Aorta (tissue), 5 donors: Measurements from ENCODE around the gene CCNYL1. TPM values are rescaled to one million over a fixed set of nuclear protein-coding genes. Genes with fewer than 3 reads are reported as not detected.
"Not testable (repeated sequence)": the region's sequence is repeated elsewhere in the genome, so short reads cannot be mapped to it uniquely, and the experiment has no call there.

Source experiments
- ATAC-seq: fragments of 200-7000 bp; cut with Tn5 transposase; one replicate; pipeline ENCODE4 v1.9.1; 2022; ENCODE audit warnings: moderate library complexity; ENCODE audit not compliant: low FRiP score
- DNase-seq, 2 donors: peaks; one replicate each; pipeline ENCODE4 v3.0.0-alpha.2; 2020
- H3K27ac ChIP-seq, 2 donors: one replicate each; pipeline ENCODE4 v1.5.1; 2013; ENCODE audit warnings: low read length in 2 of 2, mild to moderate bottlenecking in 2 of 2, moderate library complexity in 2 of 2, control low read depth in 1 of 2, inconsistent platforms in 1 of 2, low read depth in 1 of 2
- H3K27me3 ChIP-seq, 2 donors: one replicate each; pipeline ENCODE4 v1.6.1; 2013; ENCODE audit warnings: control low read depth in 1 of 2, low read length in 1 of 2, mild to moderate bottlenecking in 1 of 2, moderate library complexity in 1 of 2; ENCODE audit not compliant: insufficient read depth in 2 of 2, control insufficient read depth in 1 of 2
- H3K36me3 ChIP-seq, 2 donors: one replicate each; pipeline ENCODE4 v1.6.1; 2013; ENCODE audit warnings: control low read depth in 1 of 2, low read length in 1 of 2, mild to moderate bottlenecking in 1 of 2; ENCODE audit not compliant: insufficient read depth in 2 of 2, control insufficient read depth in 1 of 2
- H3K4me1 ChIP-seq, 2 donors: one replicate each; pipeline ENCODE4 v1.6.1; 2013; ENCODE audit warnings: low read length in 2 of 2, control low read depth in 1 of 2, mild to moderate bottlenecking in 1 of 2, moderate library complexity in 1 of 2; ENCODE audit not compliant: insufficient read depth in 2 of 2, control insufficient read depth in 1 of 2
- H3K4me3 ChIP-seq, 2 donors: one replicate each; pipeline ENCODE4 v1.5.1; 2013; ENCODE audit warnings: low read length in 2 of 2, control low read depth in 1 of 2, mild to moderate bottlenecking in 1 of 2
- H3K9me3 ChIP-seq: one replicate; pipeline ENCODE4 v1.6.1; 2013; ENCODE audit warnings: mild to moderate bottlenecking, low read length; ENCODE audit not compliant: control insufficient read depth
- WGBS, 2 donors: extraction: QIAGEN DNeasy Blood & Tissue Kit; methylation state at CpG; one replicate each; pipeline ENCODE4 v1.1.7; 2013; 5-methylcytosine and 5-hydroxymethylcytosine counted together
- intact Hi-C, 2 donors: fragments of 100-400 bp; cut with DNase I; formaldehyde crosslinking; loops; one replicate each; pipeline versions ENCODE4 v1.14.2 to v1.15.0; 2022
- polyA plus RNA-seq, 2 donors: library from polyadenylated mRNA; stranded (reverse); fragments of 200-250 nt; gene quantifications; one replicate each; pipeline ENCODE4 v1.2.3, GENCODE V29; 2013
- total RNA-seq, 2 donors: library from RNA; stranded (reverse); fragmentation: NEBNext Ultra II Directional; extraction: Animal tissue kit (Norgen Biotek cat#: 25700); gene quantifications; one replicate each; pipeline ENCODE4 v1.2.1, GENCODE V29; 2021
- donor health status: healthy with polysubstance abuse.
- donor health status: Bipolar disorder and iron deficiency.
- donor health status: DM: no; HTN: no; CAD: no.
- donor health status: DM: no; HTN: no; CAD: no.
- donor health status: DM: yes; HTN: yes; CAD: no.

Gene CCNYL1
- total and polyA plus RNA-seq, 4 donors: 10.0 to 37.1 (median 20.9) TPM

- Histone ChIP-seq H3K9me3 (no peaks in the 10 kb centered on the region), H3K27me3 (no peaks in the 10 kb centered on the region), H3K27ac (no peak overlapping the region), H3K36me3 (no peaks in the 10 kb centered on the region), H3K4me3 (no peak overlapping the region), H3K4me1 (no peaks in the 10 kb centered on the region)
- intact Hi-C loops: no loop called here
- WGBS, 2 donors: 53 to 56% methylated on average over 4 of the region's 4 CpGs
- no peak for ATAC-seq
- no peak for DNase-seq
These were observed 17.7 kb upstream of the CCNYL1 start for GRCh38 chr2:207693641-207694249.

DNA sequence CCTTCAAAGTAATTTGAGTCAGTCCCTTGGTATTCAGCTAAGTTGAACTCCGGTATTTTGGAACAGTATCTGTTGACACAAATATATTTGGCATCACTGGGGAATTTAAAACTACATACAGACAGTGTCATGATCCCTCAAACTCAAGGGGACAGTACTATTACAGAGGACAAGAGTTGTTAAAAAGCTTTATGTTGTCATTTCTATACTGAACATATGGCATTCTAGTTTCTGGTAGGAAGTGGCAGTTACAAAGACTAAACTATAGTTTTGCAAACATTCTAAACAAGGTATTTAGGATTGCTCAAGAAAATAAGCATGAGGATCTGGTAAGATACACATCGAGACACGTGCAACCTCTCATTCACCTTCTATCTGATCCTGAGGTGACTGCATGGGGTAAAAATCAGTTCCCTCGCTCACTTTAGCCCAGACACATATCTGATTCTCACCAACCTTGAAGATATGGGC lies 16.6 kb upstream of the CCNYL1 start:
- no peaks in the 10 kb centered on the region for H3K9me3 ChIP-seq
- DNase-seq: no peak
- H3K27me3 ChIP-seq: no peaks in the 10 kb centered on the region
- H3K4me3 ChIP-seq: no peak overlapping the region
- WGBS, 2 donors: 31 to 32% methylated on average over 4 of the region's 4 CpGs
- no peak for ATAC-seq
- H3K27ac ChIP-seq: no peak overlapping the region
- no peaks in the 10 kb centered on the region for H3K4me1 ChIP-seq
- no peaks in the 10 kb centered on the region for H3K36me3 ChIP-seq
- intact Hi-C loops: no loop called here

DNA sequence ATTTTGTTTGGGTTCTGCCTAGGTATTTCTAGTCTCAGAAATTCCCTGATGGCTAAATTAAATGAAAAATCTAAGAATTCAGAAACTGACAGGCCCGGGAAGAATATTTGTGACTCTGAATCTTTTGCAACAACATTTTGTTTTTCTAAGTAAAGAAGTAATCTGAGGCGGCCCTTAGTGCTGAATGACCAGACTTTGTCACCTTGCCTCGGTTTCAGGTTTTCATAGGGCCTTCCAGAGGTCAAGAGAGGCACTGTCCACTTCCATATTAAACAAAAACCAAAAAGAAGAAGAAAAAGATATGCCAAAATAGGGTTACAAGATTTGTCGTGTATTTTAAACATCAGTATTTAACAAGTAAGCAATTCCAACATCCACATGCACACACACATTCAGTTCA lies 16.1 kb upstream of the CCNYL1 start:
- ATAC-seq (no peak), DNase-seq (no peak)
- 44 to 45% methylated on average over 4 of the region's 4 CpGs for WGBS, 2 donors
- Histone ChIP-seq H3K4me1 (no peaks in the 10 kb centered on the region), H3K4me3 (no peak overlapping the region), H3K27me3 (no peaks in the 10 kb centered on the region), H3K36me3 (no peaks in the 10 kb centered on the region), H3K9me3 (no peaks in the 10 kb centered on the region), H3K27ac (no peak overlapping the region)
- intact Hi-C loops: no loop called here

DNA sequence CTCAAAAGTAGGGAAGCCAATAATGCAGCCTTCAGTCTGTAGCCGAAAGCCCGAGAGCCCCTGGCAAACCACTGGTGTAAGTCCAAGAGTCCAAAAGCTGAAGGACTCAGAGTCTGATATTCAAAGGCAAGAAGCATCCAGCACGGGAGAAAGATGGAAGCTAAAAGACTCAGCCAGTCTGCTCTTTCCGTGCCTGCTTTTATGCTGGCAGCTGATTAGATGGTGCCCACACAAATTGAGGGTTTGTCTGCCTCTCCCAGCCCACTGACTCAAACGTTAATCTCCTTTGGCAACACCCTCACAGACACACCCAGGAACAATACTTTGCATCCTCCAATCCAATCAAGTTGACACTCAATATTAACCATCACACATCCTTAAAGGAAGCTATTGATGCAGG lies 14.5 kb upstream of the CCNYL1 start:
- intact Hi-C loops, DNase-seq, H3K36me3 ChIP-seq, H3K27ac ChIP-seq, H3K4me3 ChIP-seq, ATAC-seq, H3K9me3 ChIP-seq, H3K4me1 ChIP-seq, H3K27me3 ChIP-seq: not testable (repeated sequence)
- WGBS, 2 donors: 75 to 77% methylated on average over 5 of the region's 5 CpGs

GRCh38 chr2:207697411-207697810 lies 14.0 kb upstream of the CCNYL1 start:
- no peak overlapping the region for H3K27ac ChIP-seq
- H3K36me3 ChIP-seq: no peaks in the 10 kb centered on the region
- intact Hi-C loops: no loop called here
- DNase-seq: no peak
- H3K9me3 ChIP-seq: no peaks in the 10 kb centered on the region
- 48 to 59% methylated on average over 1 of the region's 1 CpG for WGBS, 2 donors
- no peaks in the 10 kb centered on the region for H3K27me3 ChIP-seq
- no peaks in the 10 kb centered on the region for H3K4me1 ChIP-seq
- ATAC-seq: no peak
- no peak overlapping the region for H3K4me3 ChIP-seq

- DNase-seq: no peak
- H3K4me3 ChIP-seq: no peak overlapping the region
- H3K4me1 ChIP-seq: no peaks in the 10 kb centered on the region
- 94 to 97% methylated on average over 5 of the region's 5 CpGs for WGBS, 2 donors
- no peaks in the 10 kb centered on the region for H3K27me3 ChIP-seq
- intact Hi-C loops: no loop called here
- no peaks in the 10 kb centered on the region for H3K36me3 ChIP-seq
- ATAC-seq: no peak
- no peak overlapping the region for H3K27ac ChIP-seq
- no peaks in the 10 kb centered on the region for H3K9me3 ChIP-seq
These were observed 13.1 kb upstream of the CCNYL1 start for GRCh38 chr2:207698301-207698700.

DNA sequence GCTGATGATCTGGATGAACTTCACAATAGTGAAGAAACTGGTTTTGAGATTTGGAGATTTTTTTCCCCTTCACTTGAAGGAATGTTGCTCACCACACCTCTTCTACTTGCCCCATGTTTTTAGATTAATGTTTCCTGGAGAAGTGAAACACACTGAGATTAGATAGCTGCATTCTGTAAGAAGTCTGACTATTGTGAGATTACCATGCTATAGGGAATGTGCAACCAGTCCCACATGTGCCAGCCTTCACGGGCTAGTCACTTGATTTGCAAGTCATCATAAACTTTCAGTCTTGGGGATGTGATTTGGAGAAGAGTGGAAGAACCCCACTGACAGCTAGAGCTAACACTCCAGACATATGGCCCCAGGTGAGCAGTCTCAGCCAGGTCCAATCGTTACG lies 7.4 kb upstream of the CCNYL1 start:
- WGBS, 2 donors: 79% methylated on average over 3 of the region's 3 CpGs
- Histone ChIP-seq H3K27ac (no peak overlapping the region), H3K27me3 (no peaks in the 10 kb centered on the region), H3K4me1 (no peaks in the 10 kb centered on the region), H3K4me3 (no peak overlapping the region), H3K9me3 (no peaks in the 10 kb centered on the region), H3K36me3 (no peaks in the 10 kb centered on the region)
- intact Hi-C loops: no loop called here
- ATAC-seq: no peak
- DNase-seq: no peak

GRCh38 chr2:207704671-207705070 lies 6.8 kb upstream of the CCNYL1 start:
- Histone ChIP-seq H3K27me3 (no peaks in the 10 kb centered on the region), H3K4me3 (no peak overlapping the region), H3K4me1 (no peaks in the 10 kb centered on the region), H3K36me3 (no peaks in the 10 kb centered on the region), H3K27ac (no peak overlapping the region), H3K9me3 (no peaks in the 10 kb centered on the region)
- no peak for DNase-seq
- intact Hi-C loops: no loop called here
- no peak for ATAC-seq

DNA sequence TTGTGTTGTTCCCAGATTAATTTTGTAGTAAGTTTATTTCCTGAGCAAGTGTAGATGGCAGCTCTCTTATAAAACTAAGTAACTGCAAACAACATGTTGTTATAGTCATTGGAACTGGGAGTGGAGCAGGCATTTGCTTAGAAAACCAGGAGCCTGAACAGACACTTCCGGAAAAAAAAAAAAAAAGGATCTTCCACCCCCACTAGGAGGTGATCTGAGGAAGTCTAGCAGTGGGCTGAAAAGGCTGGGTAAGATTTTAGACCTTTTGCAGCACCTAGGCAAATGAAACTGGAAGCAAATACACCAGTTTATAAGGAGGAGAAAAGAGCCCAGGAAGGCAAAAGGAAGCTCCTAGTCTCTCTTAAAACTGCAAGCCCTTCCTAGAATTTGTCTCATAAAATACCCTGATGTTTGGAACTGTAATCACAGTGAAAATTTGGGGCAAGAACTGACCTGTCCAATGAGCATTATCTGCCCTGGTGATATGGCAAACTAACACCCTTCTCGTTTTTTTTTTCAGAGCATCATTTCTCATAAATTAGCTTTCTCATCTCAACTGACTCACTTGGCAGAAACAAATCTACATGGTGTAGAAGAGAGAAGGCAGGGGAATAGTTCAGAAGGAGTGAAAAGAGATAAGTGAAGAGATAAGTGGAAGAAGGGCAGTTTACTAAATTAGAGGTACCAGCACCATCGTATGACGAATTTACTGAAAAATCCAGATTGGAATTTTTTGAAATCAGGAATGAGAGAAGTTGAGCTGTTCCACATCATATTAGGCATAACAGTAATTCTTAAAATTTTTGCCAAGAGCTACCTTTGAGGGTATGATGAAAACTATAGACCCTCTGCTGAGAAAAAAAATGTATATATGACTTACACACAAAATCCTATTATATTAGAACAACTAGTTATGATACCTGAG lies 4.2 kb upstream of the CCNYL1 start:
- H3K4me3 ChIP-seq: no peak overlapping the region
- ATAC-seq (no peak), DNase-seq (no peak)
- intact Hi-C loops: no loop called here
- H3K4me1 ChIP-seq: no peaks in the 10 kb centered on the region
- H3K27ac ChIP-seq: no peak overlapping the region
- H3K9me3 ChIP-seq: no peaks in the 10 kb centered on the region
- 46 to 56% methylated on average over 4 of the region's 4 CpGs for WGBS, 2 donors
- no peaks in the 10 kb centered on the region for H3K36me3 ChIP-seq
- H3K27me3 ChIP-seq: no peaks in the 10 kb centered on the region
